ENCODE measurements around the gene ICOSLG. TPM values are rescaled to one million over a fixed set of nuclear protein-coding genes. Genes with fewer than 3 reads are reported as not detected.

The ICOSLG gene
- 0.85 and 1.2 TPM in 2 replicates for total RNA-seq

GRCh38 chr21:44240842-44241241 is at the start of gene ICOSLG:
Gene ICOSLG (minus strand): TSS chr21:44240943. CDS start chr21:44240817, 126 bp downstream.

GRCh38 chr21:44285138-44285992 is 44.6 kb upstream of the ICOSLG start, which contains the start of gene AIRE:
Gene AIRE (plus strand): TSS chr21:44285876. CDS start chr21:44286007, 131 bp downstream.

GRCh38 chr21:44261675-44262295 is 21.0 kb upstream of the ICOSLG start, which contains the start of gene DNMT3L:
Gene DNMT3L (minus strand): TSS chr21:44261897. CDS start chr21:44261259, 638 bp downstream.

Other genes starting within 250 kb of the ICOSLG start
- gene TRAPPC10, start 228.6 kb downstream of the ICOSLG start, total RNA-seq = 17.5 and 24.3 TPM in 2 replicates
- 4.8 and 9.2 TPM in 2 replicates for gene PWP2, start 133.5 kb downstream of the ICOSLG start, total RNA-seq
- gene GATD3, start 107.3 kb downstream of the ICOSLG start, total RNA-seq = 11.5 and 15.2 TPM in 2 replicates
- gene DNMT3L, start 21.0 kb upstream of the ICOSLG start, total RNA-seq = not detected in 2 replicates
- gene AIRE, start 44.9 kb upstream of the ICOSLG start, total RNA-seq = not detected in 2 replicates
- gene PFKL, start 59.1 kb upstream of the ICOSLG start, total RNA-seq = 113 and 239 TPM in 2 replicates
- gene CFAP410, start 98.4 kb upstream of the ICOSLG start, total RNA-seq = 5.1 and 7.9 TPM in 2 replicates
- under 0.01 and 0.24 TPM in 2 replicates for gene TRPM2, start 112.7 kb upstream of the ICOSLG start, total RNA-seq
- 0.43 and 0.72 TPM in 2 replicates for gene LRRC3, start 214.6 kb upstream of the ICOSLG start, total RNA-seq

Measured in tracheal epithelial cell (primary cell).